ENCODE results near the gene POLR3B.

GRCh38 chr12:106348411-106348810 lies 9.1 kb upstream of the POLR3B start:
- TF ChIP-seq CTCF (IDR thresholded peaks at IDR 0.05) = no peak
- TF ChIP-seq POLR2A (IDR thresholded peaks at IDR 0.05) = no peak
